Pancreas (tissue), 10 donors: ENCODE results near the gene MRPS12. TPM values are rescaled to one million over a fixed set of nuclear protein-coding genes. Genes with fewer than 3 reads are reported as not detected.

Source experiments
- ATAC-seq, 4 donors: fragments of 200-7000 bp; cut with Tn5 transposase; one replicate each; pipeline versions ENCODE4 v1.8.0 to v1.9.1; 2020; ENCODE audit warnings: mild to moderate bottlenecking in 4 of 4, moderate library complexity in 4 of 4
- DNase-seq, 6 donors: peaks; one replicate each; pipeline ENCODE4 v3.0.0-alpha.2; 2020
- FAIRE-seq: peaks from 2 replicates; lab custom pipeline; 2012; peaks lifted over from hg19 to GRCh38; lab: Jason Lieb, UNC
- H3K27ac ChIP-seq, 4 donors: fragments of 200-600 bp; sonication (generic); 1 replicate in 3 of 4; 2 replicates in 1 of 4; pipeline versions ENCODE4 v1.5.0 to v1.8.0; 2020
- H3K27me3 ChIP-seq, 4 donors: fragments of 200-600 bp; one replicate each; pipeline ENCODE4 v1.8.0; 2021
- H3K36me3 ChIP-seq, 3 donors: fragments of 200-600 bp; sonication (generic) in 1 of 3; one replicate each; pipeline versions ENCODE4 v1.5.0 to v1.8.0; 2020 to 2021
- H3K4me1 ChIP-seq, 3 donors: fragments of 200-600 bp; one replicate each; pipeline ENCODE4 v1.8.0; 2021
- H3K4me3 ChIP-seq, 4 donors: fragments of 200-600 bp; sonication (generic) in 2 of 4; one replicate each; pipeline versions ENCODE4 v1.5.0 to v1.8.0; 2020 to 2021
- H3K9me3 ChIP-seq, 4 donors: fragments of 200-600 bp; one replicate each; pipeline ENCODE4 v1.8.0; 2021
- CTCF ChIP-seq, 4 donors: fragments of 200-600 bp; sonication (generic) in 3 of 4; IDR thresholded peaks; one replicate each; pipeline versions ENCODE4 v1.5.0 to v1.8.0; 2021; ENCODE audit warnings: antibody characterized with exemption in 4 of 4
- WGBS, 2 donors: extraction: QIAGEN DNeasy Blood & Tissue Kit; methylation state at CpG; one replicate each; pipeline ENCODE4 v1.1.7; 2013; 5-methylcytosine and 5-hydroxymethylcytosine counted together
- intact Hi-C, 3 donors: fragments of 100-400 bp; cut with DNase I; formaldehyde crosslinking; loops; one replicate each; pipeline versions ENCODE4 v1.11.1 to v1.14.2; 2022
- polyA plus RNA-seq, 2 donors: library from polyadenylated mRNA; stranded (reverse); fragments of 200-250 nt; gene quantifications; one replicate each; pipeline ENCODE4 v1.2.3, GENCODE V29; 2013
- total RNA-seq, 6 donors: library from RNA; stranded (reverse); fragmentation: NEBNext Ultra II Directional in 4 of 6; extraction: Animal tissue kit (Norgen Biotek cat#: 25700) in 4 of 6; gene quantifications; one replicate each; pipeline versions ENCODE4 v1.2.1 to v1.2.4, GENCODE V29; 2021 to 2023
- donor health status: healthy with polysubstance abuse.
- donor health status: DM: no; HTN: no; CAD: no; lungs with moderate emphysema.
- donor health status: DM: no; HTN: no; CAD: no.
- donor health status: control.
- donor health status: control.
- donor health status: Bipolar disorder and iron deficiency.
- donor health status: DM: yes; HTN: yes; CAD: no.
- donor health status: DM: no; HTN: no; CAD: no.
- donor health status: DM: no; HTN: no; CAD: no.
- donor health status: DM: yes; HTN: yes; CAD: no.

The MRPS12 gene
- total and polyA plus RNA-seq, 8 donors, result 9.8 to 19.5 (median 14.3) TPM

GRCh38 chr19:38975214-38975860 lies 44.6 kb downstream of the MRPS12 start, which contains the start of gene FBXO17:
TSS of gene FBXO17 (minus strand) at chr19:38975742. CDS start at chr19:38950319, 25,423 bp downstream.
- H3K4me1 ChIP-seq, result peaks cover 4 to 21% (median 12%) of the 10 kb centered on the region in 3 donors
- ATAC-seq (peak; percentile 71 to 83 (median 80)), FAIRE-seq (no peak), DNase-seq (peak; percentile 43 to 81 (median 56))
- H3K9me3 ChIP-seq, result no peaks in the 10 kb centered on the region
- no peaks in the 10 kb centered on the region for H3K27me3 ChIP-seq
- no peak for TF ChIP-seq CTCF (IDR thresholded peaks at IDR 0.05)
- peak within 1 kb of the TSS; percentile 64 to 90 (median 76) for H3K27ac ChIP-seq
- no peaks in the 10 kb centered on the region for H3K36me3 ChIP-seq
- peak within 1 kb of the TSS; percentile 55 to 80 (median 62) for H3K4me3 ChIP-seq
- WGBS, 2 donors, result 0 to 1% methylated on average over 43 to 63 of the region's 63 CpGs
- intact Hi-C loops, result no loop called here

GRCh38 chr19:38975861-38976271 lies 45.1 kb downstream of the MRPS12 start:
- FAIRE-seq, result no peak
- peak in 4 of 6 donors; percentile 28 to 60 (median 33) for DNase-seq
- peak; percentile 36 to 52 (median 47) for ATAC-seq
- Histone ChIP-seq H3K27ac (peak overlapping the region; percentile 64 to 90 (median 76)), H3K36me3 (no peaks in the 10 kb centered on the region), H3K9me3 (no peaks in the 10 kb centered on the region), H3K4me3 (peak overlapping the region; percentile 55 to 80 (median 62)), H3K27me3 (no peaks in the 10 kb centered on the region), H3K4me1 (peaks cover 4 to 21% (median 12%) of the 10 kb centered on the region in 3 donors)
- WGBS, 2 donors, result 1 to 6% methylated on average over 9 to 22 of the region's 22 CpGs
- TF ChIP-seq CTCF (IDR thresholded peaks at IDR 0.05), result no peak
- intact Hi-C loops, result no loop called here

GRCh38 chr19:38977445-38978325 lies 46.9 kb downstream of the MRPS12 start:
- Histone ChIP-seq H3K36me3 (no peaks in the 10 kb centered on the region), H3K4me1 (peaks cover 4 to 21% (median 12%) of the 10 kb centered on the region in 3 donors), H3K9me3 (no peaks in the 10 kb centered on the region), H3K4me3 (no peak overlapping the region), H3K27me3 (no peaks in the 10 kb centered on the region), H3K27ac (peak overlapping the region in 1 of 4 donors; percentile 16)
- ATAC-seq (no peak), DNase-seq (no peak), FAIRE-seq (no peak)
- TF ChIP-seq CTCF (IDR thresholded peaks at IDR 0.05), result no peak
- intact Hi-C loops, result no loop called here
- 74 to 77% methylated on average over 15 of the region's 15 CpGs for WGBS, 2 donors

GRCh38 chr19:38978326-38978689 lies 47.6 kb downstream of the MRPS12 start:
- H3K4me1 ChIP-seq, result peaks cover 4 to 21% (median 12%) of the 10 kb centered on the region in 3 donors
- no peak for TF ChIP-seq CTCF (IDR thresholded peaks at IDR 0.05)
- 38 to 44% methylated on average over 3 of the region's 3 CpGs for WGBS, 2 donors
- H3K27me3 ChIP-seq, result no peaks in the 10 kb centered on the region
- H3K36me3 ChIP-seq, result no peaks in the 10 kb centered on the region
- no peak for DNase-seq
- no peak overlapping the region for H3K4me3 ChIP-seq
- peak overlapping the region in 1 of 4 donors; percentile 16 for H3K27ac ChIP-seq
- FAIRE-seq, result no peak
- no peaks in the 10 kb centered on the region for H3K9me3 ChIP-seq
- intact Hi-C loops, result no loop called here
- ATAC-seq, result no peak
